A549 (cell line): Measurements from ENCODE around the gene CTNND2.

Experiments used
- CHD4 ChIP-seq: fragments of 200-600 bp; sonication (generic); IDR thresholded peaks from 2 replicates; pipeline ENCODE4 v1.6.1; 2016; ENCODE audit warnings: antibody characterized with exemption, mild to moderate bottlenecking, borderline replicate concordance
- HES2 ChIP-seq: fragments of >200 bp; sonication (Bioruptor Twin); formaldehyde crosslinking; IDR thresholded peaks from 2 replicates; pipeline ENCODE4 v1.6.1; 2016
- JUN ChIP-seq, 2 experiments: fragments of >200 bp; sonication (Bioruptor Twin); formaldehyde crosslinking; IDR thresholded peaks; 2 replicates in 1 of 2; 3 replicates in 1 of 2; pipeline ENCODE4 v1.6.1; 2016 to 2017
- MAFK ChIP-seq: fragments of 450-650 bp; IDR thresholded peaks from 2 replicates; pipeline ENCODE4 v1.6.1; 2014; ENCODE audit not compliant: partially characterized antibody
- POLR2A ChIP-seq: IDR thresholded peaks from 2 replicates; pipeline ENCODE4 v1.6.1; 2012; ENCODE audit warnings: mild to moderate bottlenecking, low read length
- POLR2AphosphoS2 ChIP-seq: conservative IDR thresholded peaks from 2 replicates; pipeline ENCODE4 v1.6.1; 2012; ENCODE audit warnings: low read length, improper control_type of control experiment, inconsistent platforms
- RFX5 ChIP-seq: fragments of 450-650 bp; IDR thresholded peaks from 2 replicates; pipeline ENCODE4 v1.7.1; 2014; ENCODE audit warnings: antibody characterized with exemption, mild to moderate bottlenecking, moderate library complexity
- ZC3H11A ChIP-seq: fragments of 450-650 bp; IDR thresholded peaks from 2 replicates; pipeline ENCODE4 v1.6.1; 2014; ENCODE audit warnings: antibody characterized with exemption, mild to moderate bottlenecking
- ZSCAN20 ChIP-seq: fragments of 250-450 bp; sonication (Bioruptor Pico); IDR thresholded peaks from 2 replicates; pipeline ENCODE4 v1.8.0; 2022; ENCODE audit warnings: mild to moderate bottlenecking, moderate library complexity
- TF ChIP-seq, protein P1 (sequence below): fragments of >200 bp; sonication (Bioruptor Twin); formaldehyde crosslinking; IDR thresholded peaks from 3 replicates; pipeline ENCODE4 v1.5.1; 2016
- TF ChIP-seq, protein P2 (sequence below): fragments of 450-650 bp; IDR thresholded peaks from 2 replicates; pipeline ENCODE4 v1.6.1; 2014; ENCODE audit warnings: antibody characterized with exemption
- TF ChIP-seq, protein P3 (sequence below): fragments of 200-600 bp; sonication (generic); IDR thresholded peaks from 2 replicates; pipeline ENCODE4 v1.6.1; 2016; ENCODE audit warnings: antibody characterized with exemption, mild to moderate bottlenecking, moderate library complexity

DNA sequence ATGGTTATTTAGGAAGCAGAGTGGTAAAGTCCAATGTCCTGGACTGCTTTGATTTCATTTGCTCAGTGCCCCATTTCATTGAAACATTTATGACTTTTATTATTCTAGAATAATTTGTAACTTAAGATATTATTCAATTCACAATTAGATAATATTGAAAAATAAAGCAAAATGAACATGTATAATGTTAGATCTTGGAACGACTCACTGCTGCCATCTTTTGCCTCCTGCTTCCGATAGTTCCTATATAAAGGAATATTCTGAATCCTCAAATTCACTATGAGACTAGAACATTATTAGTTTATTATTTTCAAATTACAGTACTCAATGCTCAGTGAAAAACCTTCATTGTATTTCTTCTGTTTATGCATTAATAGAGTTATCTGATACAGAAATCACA lies 2.3 kb upstream of the CTNND2 start:
- TF ChIP-seq RFX5 (no peak), POLR2A (no peak), JUN (IDR thresholded peaks at IDR 0.05) (no peak), ZSCAN20 (CRISPR knock-in tag) (no peak), CHD4 (no peak), POLR2AphosphoS2 (no peak), MAFK (no peak), HES2 (no peak), ZC3H11A (no peak)
- TF ChIP-seq, protein P1, sequence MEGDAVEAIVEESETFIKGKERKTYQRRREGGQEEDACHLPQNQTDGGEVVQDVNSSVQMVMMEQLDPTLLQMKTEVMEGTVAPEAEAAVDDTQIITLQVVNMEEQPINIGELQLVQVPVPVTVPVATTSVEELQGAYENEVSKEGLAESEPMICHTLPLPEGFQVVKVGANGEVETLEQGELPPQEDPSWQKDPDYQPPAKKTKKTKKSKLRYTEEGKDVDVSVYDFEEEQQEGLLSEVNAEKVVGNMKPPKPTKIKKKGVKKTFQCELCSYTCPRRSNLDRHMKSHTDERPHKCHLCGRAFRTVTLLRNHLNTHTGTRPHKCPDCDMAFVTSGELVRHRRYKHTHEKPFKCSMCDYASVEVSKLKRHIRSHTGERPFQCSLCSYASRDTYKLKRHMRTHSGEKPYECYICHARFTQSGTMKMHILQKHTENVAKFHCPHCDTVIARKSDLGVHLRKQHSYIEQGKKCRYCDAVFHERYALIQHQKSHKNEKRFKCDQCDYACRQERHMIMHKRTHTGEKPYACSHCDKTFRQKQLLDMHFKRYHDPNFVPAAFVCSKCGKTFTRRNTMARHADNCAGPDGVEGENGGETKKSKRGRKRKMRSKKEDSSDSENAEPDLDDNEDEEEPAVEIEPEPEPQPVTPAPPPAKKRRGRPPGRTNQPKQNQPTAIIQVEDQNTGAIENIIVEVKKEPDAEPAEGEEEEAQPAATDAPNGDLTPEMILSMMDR, result no peak
- TF ChIP-seq, protein P2, sequence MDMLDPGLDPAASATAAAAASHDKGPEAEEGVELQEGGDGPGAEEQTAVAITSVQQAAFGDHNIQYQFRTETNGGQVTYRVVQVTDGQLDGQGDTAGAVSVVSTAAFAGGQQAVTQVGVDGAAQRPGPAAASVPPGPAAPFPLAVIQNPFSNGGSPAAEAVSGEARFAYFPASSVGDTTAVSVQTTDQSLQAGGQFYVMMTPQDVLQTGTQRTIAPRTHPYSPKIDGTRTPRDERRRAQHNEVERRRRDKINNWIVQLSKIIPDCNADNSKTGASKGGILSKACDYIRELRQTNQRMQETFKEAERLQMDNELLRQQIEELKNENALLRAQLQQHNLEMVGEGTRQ, result no peak
- TF ChIP-seq, protein P3, sequence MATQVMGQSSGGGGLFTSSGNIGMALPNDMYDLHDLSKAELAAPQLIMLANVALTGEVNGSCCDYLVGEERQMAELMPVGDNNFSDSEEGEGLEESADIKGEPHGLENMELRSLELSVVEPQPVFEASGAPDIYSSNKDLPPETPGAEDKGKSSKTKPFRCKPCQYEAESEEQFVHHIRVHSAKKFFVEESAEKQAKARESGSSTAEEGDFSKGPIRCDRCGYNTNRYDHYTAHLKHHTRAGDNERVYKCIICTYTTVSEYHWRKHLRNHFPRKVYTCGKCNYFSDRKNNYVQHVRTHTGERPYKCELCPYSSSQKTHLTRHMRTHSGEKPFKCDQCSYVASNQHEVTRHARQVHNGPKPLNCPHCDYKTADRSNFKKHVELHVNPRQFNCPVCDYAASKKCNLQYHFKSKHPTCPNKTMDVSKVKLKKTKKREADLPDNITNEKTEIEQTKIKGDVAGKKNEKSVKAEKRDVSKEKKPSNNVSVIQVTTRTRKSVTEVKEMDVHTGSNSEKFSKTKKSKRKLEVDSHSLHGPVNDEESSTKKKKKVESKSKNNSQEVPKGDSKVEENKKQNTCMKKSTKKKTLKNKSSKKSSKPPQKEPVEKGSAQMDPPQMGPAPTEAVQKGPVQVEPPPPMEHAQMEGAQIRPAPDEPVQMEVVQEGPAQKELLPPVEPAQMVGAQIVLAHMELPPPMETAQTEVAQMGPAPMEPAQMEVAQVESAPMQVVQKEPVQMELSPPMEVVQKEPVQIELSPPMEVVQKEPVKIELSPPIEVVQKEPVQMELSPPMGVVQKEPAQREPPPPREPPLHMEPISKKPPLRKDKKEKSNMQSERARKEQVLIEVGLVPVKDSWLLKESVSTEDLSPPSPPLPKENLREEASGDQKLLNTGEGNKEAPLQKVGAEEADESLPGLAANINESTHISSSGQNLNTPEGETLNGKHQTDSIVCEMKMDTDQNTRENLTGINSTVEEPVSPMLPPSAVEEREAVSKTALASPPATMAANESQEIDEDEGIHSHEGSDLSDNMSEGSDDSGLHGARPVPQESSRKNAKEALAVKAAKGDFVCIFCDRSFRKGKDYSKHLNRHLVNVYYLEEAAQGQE, result no peak
